Left ventricle myocardium inferior (tissue), 1 donor: ENCODE data around the gene TBX1. TPM values are rescaled to one million over a fixed set of nuclear protein-coding genes. Genes with fewer than 3 reads are reported as not detected.

Source experiments
- DNase-seq: peaks from one replicate; pipeline ENCODE4 v3.0.0-alpha.2; 2020
- H3K27ac ChIP-seq: fragments of 200-600 bp; replicated peaks from 2 replicates; pipeline ENCODE4 v1.8.0; 2021
- H3K27me3 ChIP-seq: fragments of 200-600 bp; 2 replicates; pipeline ENCODE4 v1.8.0; 2021; ENCODE audit warnings: low read depth
- H3K36me3 ChIP-seq: fragments of 200-600 bp; 2 replicates; pipeline ENCODE4 v1.8.0; 2021
- H3K4me1 ChIP-seq: fragments of 200-600 bp; 2 replicates; pipeline ENCODE4 v1.8.0; 2021
- H3K4me3 ChIP-seq: fragments of 200-600 bp; 2 replicates; pipeline ENCODE4 v1.8.0; 2021; ENCODE audit warnings: mild to moderate bottlenecking, moderate library complexity
- H3K9me3 ChIP-seq: fragments of 200-600 bp; replicated peaks from 2 replicates; pipeline ENCODE4 v1.8.0; 2021
- intact Hi-C: fragments of 100-400 bp; cut with micrococcal nuclease; formaldehyde crosslinking; loops from one replicate; pipeline ENCODE4 v1.11.0; 2022
- total RNA-seq: library from RNA; stranded (reverse); fragmentation: NEBNext Ultra II Directional; extraction: Animal tissue kit (Norgen Biotek cat#: 25700); gene quantifications from one replicate; pipeline ENCODE4 v1.2.1, GENCODE V29; 2021
- TF ChIP-seq, protein P1 (sequence below): fragments of 200-600 bp; IDR thresholded peaks from 2 replicates; pipeline ENCODE4 v1.8.0; 2021; ENCODE audit warnings: antibody characterized with exemption, mild to moderate bottlenecking, borderline replicate concordance
- donor health status: DM: no; HTN: yes; CAD: no; lungs with severe emphysema.

TBX1 gene
- total RNA-seq, 1 donor from 2014 or later: 8.0 TPM

- Histone ChIP-seq H3K27me3 (peaks cover 78% of the 10 kb centered on the region), H3K36me3 (peaks cover 29% of the 10 kb centered on the region), H3K9me3 (no peaks in the 10 kb centered on the region), H3K4me1 (peaks cover 95% of the 10 kb centered on the region), H3K27ac (peak overlapping the region; percentile 94), H3K4me3 (peak overlapping the region; percentile 80)
- intact Hi-C loops: no loop called here
- TF ChIP-seq, protein P1, sequence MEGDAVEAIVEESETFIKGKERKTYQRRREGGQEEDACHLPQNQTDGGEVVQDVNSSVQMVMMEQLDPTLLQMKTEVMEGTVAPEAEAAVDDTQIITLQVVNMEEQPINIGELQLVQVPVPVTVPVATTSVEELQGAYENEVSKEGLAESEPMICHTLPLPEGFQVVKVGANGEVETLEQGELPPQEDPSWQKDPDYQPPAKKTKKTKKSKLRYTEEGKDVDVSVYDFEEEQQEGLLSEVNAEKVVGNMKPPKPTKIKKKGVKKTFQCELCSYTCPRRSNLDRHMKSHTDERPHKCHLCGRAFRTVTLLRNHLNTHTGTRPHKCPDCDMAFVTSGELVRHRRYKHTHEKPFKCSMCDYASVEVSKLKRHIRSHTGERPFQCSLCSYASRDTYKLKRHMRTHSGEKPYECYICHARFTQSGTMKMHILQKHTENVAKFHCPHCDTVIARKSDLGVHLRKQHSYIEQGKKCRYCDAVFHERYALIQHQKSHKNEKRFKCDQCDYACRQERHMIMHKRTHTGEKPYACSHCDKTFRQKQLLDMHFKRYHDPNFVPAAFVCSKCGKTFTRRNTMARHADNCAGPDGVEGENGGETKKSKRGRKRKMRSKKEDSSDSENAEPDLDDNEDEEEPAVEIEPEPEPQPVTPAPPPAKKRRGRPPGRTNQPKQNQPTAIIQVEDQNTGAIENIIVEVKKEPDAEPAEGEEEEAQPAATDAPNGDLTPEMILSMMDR: no peak
- DNase-seq: no peak
These were observed 42.0 kb upstream of the TBX1 start for GRCh38 chr22:19718456-19719049.

DNA sequence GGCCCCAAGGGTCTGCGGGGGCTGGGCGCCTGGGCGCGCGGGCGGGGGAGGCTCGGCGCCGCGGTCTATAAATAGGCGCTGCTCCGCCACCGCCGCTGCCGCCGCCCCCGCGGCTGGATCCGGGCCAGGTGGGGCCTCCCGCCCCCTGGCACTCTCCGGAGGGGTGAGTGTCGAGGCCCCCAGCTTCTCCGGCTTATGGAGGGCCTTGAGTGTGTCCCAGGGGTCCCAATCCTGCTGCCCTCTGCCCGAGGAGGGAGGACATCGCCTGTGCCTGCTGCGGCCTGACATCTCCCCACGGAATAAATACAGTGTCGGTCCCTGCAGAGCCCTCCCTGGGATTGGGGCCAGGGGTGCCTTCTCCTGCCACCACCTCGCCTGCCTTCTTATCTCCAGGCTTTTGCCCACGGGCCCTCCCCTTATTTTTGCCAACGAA lies 41.5 kb upstream of the TBX1 start:
- H3K27ac ChIP-seq: peak overlapping the region; percentile 94
- H3K4me3 ChIP-seq: peak overlapping the region; percentile 80
- peaks cover 93% of the 10 kb centered on the region for H3K4me1 ChIP-seq
- H3K9me3 ChIP-seq: no peaks in the 10 kb centered on the region
- TF ChIP-seq, protein P1: no peak
- H3K36me3 ChIP-seq: peaks cover 29% of the 10 kb centered on the region
- peak; percentile 49 for DNase-seq
- peaks cover 78% of the 10 kb centered on the region for H3K27me3 ChIP-seq
- intact Hi-C loops: no loop called here

- Histone ChIP-seq H3K4me3 (peak overlapping the region; percentile 80), H3K36me3 (peaks cover 29% of the 10 kb centered on the region), H3K27me3 (peaks cover 82% of the 10 kb centered on the region), H3K9me3 (no peaks in the 10 kb centered on the region), H3K27ac (peak overlapping the region; percentile 94), H3K4me1 (peaks cover 95% of the 10 kb centered on the region)
- intact Hi-C loops: no loop called here
- no peak for DNase-seq
- TF ChIP-seq, protein P1: no peak
These were observed 41.0 kb upstream of the TBX1 start for GRCh38 chr22:19719488-19720021.

- TF ChIP-seq, protein P1: no peak
- peaks cover 79% of the 10 kb centered on the region for H3K27me3 ChIP-seq
- peaks cover 29% of the 10 kb centered on the region for H3K36me3 ChIP-seq
- H3K27ac ChIP-seq: peak overlapping the region; percentile 94
- H3K4me1 ChIP-seq: peaks cover 88% of the 10 kb centered on the region
- intact Hi-C loops: no loop called here
- no peaks in the 10 kb centered on the region for H3K9me3 ChIP-seq
- DNase-seq: no peak
- peak overlapping the region; percentile 80 for H3K4me3 ChIP-seq
These were observed 40.3 kb upstream of the TBX1 start for GRCh38 chr22:19720150-19720827.

GRCh38 chr22:19720999-19721329 lies 39.6 kb upstream of the TBX1 start:
- peak overlapping the region; percentile 62 for H3K4me3 ChIP-seq
- DNase-seq: no peak
- intact Hi-C loops: no loop called here

More at GRCh38 chr22:19720999-19721329, 39.6 kb upstream of the TBX1 start:
- Histone ChIP-seq H3K27ac (peak overlapping the region; percentile 86), H3K27me3 (peaks cover 73% of the 10 kb centered on the region), H3K36me3 (peaks cover 29% of the 10 kb centered on the region), H3K9me3 (no peaks in the 10 kb centered on the region), H3K4me1 (peaks cover 82% of the 10 kb centered on the region)
- TF ChIP-seq, protein P1: no peak
